ENCODE measurements around the gene B3GALT4. TPM values are rescaled to one million over a fixed set of nuclear protein-coding genes. Genes with fewer than 3 reads are reported as not detected.

The B3GALT4 gene
- total RNA-seq, 1 experiment from 2014 or later: not detected

DNA sequence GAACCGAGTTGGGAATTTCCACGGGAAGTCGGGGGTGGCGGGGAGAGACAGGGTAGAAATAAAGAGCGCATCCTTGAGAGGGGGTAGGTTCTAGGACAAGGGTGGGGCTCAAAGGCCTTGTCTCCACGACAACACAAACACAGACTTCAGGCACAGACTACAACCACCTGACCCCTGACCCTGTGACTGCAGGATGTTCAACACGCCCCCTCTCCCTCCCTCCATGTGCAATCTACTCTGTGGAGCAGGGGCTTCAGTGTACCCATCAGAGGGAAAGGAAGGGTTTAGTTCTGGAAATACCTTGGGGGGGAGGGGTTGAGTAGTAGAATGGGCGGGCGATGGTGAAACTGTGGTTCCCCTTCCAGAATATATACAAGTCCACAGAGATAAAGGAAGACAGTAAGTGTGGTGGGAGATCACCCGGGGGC, 37.6 kb downstream of the B3GALT4 start:
- peak; percentile 94 for DNase-seq (ENCODE audit: low read depth)

DNA sequence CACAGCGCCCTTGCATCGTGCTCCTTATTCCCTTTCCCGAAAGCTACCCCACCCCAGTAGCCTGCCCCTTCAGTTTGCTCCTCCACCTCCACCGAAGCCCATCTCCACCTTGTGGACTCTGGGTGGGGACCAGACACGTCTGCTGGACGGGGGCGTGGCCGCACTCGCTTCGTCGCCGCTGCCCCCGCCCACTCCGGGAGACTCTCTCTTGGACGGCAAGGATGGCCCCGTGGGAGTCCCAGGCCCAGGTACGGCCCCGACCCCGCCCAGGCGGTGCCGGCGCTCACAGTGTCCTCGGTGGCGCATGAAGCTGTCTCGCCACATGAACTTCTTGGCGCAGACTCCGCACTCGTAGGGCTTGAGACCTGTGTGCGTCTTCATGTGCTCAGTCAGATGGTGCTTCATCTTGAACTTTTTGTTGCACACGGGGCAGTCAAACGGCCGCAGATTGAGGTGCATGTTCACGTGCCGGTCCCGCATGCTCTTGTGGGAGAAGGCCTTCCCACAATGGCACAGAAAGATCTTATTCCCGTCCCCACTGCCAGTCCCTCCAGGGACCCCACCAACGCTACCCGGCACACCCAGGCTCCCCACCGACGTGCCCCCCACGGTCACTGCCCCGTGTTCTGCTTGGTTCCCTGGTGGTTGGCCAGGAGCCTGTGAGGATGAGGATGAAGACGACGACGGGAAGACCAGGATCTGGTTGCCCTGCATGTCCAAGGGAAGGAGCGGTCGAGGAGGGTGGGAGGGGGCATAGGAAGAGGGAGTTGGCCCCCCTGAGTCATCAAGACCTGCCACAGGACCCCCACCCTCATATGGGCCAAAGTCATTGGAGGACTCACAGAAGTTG, 38.2 kb downstream of the B3GALT4 start:
- DNase-seq (ENCODE audit: low read depth): no peak

DNA sequence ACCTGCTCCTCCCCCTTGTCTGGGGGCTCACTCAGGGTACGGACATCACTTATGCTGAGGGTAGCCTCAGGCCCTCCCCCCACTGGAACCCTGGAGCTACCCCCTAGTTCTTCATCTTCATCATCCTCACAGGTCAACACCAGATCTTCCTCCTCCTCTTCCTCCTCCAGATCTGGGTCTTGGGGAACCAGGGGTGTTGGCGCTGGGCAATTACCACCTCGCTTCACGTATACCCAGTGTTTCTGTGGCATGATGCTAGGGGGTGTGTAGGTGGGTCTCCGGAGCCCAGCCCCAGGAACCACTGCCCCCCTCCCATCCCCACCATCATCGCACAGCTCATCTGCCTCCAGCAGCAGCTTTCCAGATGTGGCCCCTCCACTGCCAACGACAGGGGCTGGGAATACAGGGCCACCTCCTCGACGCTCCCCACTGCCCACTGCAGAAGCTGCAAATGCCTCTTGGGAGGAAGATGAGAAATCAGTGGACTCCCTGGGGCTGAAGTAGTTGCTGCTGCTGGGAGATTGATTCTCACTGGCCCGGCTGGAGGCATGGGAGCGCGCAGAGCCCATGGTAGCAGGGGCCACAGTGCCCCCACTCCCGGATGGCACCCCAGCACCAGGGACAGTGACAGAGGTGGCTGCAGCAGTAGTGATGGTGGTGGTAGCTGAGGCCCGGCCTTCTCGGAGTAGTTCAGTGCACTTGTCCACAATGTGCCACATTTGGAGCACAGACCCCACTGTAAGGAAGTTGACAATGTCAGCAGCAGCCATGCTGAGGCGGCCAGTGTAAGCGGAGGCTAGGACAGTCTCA, 39.1 kb downstream of the B3GALT4 start:
- no peak for DNase-seq (ENCODE audit: low read depth)

DNA sequence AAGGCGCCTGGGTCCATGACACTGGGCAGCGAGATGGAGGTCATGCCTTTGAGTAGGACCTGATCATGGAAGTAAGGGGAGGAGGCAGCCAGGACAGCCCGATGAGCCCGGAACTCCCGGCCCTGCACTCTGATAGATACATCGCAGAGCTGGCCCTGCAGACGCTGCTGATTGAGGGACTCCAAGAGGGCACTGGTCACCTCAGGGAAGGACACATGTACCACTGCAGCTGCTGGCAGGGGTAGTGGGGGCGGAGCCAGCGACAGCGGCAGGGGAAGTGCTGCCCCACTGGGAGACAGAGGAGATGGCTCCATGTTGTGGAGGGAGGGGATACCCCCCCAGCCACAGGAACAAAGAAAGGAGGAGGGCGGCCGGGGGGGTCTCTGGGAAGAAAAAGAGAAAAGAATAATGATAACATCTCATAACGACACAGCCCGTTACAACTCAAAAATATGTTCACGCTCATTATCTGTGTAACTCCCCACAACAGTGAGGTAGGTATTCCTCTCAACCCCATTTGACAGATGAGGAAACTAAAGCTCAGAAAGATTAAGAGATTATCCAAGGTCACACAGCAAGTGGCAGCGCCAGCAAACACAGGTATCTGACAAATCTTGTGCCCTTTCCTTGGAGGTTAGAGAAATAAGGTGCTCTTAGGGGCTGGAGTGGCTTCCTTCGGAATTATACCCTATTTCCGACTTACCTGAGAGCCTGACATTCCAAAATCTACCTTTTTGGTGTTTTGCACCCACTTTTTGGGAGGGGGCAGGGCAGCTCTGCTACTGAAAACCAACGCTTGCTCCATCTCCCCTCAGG, 39.9 kb downstream of the B3GALT4 start:
- no peak for DNase-seq (ENCODE audit: low read depth)

DNA sequence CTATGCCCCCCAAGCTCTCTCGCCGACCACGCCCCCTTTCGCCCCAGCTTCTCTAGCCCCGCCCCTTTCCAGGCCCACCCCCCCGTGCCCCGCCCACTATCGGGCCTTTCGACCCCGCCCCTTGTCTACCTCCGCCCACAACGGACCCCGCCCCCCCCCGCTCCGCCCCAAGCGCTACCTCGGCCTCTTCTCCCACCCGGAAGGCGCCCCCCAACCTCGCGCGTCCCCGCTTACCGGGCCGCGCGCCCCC, 40.4 kb downstream of the B3GALT4 start:
- DNase-seq (ENCODE audit: low read depth): no peak

DNA sequence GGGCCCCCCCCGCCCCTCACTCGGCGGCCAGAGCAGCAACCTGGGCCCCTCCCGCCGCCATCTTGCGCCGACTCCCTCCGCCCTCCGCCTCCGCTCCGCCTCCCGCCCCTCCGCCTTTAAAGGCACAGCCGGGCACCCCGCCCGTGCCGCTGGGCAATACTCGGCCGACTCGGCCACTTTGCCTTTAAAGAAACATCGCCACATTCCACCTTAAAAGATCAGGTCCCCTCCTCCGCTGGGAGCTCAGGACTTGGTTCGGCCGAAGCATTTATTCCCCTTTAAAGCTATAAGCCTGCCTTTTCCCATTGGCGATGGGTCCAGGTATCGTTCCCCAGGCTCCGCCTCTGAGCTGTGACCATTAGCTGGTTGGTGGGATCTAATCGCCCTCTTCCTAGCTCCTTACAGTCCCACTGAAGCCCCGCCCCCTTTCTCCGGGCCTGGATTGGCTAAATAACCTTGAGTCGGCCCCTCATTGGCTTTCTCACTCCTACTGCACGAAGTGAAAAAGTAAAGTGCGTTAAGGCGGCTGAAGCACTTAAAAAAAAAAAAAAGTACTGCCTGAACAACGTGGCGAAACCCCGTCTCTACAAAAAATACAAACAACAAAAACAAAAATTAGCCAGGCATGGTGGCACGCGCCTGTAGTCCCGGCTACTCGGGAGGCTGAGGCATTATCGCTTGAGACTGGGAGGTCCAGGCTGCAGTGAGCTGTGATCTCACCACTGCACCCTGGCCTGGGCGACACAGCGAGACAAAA, 40.9 kb downstream of the B3GALT4 start, which contains the start of gene ZBTB22:
Gene ZBTB22, minus strand, starts transcription at position 76 of the 757 bp plus-strand sequence. CDS start 828 bp downstream, outside the sequence.
- DNase-seq (ENCODE audit: low read depth): peak; percentile 100

DNA sequence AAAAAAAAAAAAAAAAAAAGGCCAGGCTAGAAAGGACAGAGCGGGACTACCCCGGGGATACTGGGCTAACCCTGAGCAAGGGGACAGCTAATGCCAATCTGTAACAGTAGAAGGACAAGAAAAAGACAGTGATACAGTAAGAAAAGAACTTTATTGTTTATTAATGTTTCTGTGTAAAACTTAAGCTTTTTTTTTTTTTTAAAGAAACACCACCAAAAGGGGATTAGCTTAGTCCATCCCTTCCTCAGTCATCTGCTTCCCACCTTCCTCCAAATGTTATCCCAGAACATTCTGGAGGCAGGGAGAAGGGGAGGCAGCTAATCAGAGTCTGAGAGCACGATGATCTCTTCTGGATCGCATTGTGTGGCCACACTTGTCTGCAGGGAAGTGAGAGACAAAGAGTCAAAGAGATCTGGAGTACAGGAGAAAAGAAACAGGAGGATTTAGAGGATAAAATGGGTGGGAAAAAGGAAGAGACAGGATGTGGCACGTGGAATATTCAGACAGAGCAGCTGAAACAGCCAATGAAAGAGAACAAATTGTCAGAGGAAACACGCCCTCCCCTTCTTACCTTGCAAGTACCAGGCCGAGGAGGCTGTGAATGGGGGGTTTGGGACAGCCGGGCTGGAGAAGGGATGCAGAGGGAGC, 41.6 kb downstream of the B3GALT4 start:
- no peak for DNase-seq (ENCODE audit: low read depth)

DNA sequence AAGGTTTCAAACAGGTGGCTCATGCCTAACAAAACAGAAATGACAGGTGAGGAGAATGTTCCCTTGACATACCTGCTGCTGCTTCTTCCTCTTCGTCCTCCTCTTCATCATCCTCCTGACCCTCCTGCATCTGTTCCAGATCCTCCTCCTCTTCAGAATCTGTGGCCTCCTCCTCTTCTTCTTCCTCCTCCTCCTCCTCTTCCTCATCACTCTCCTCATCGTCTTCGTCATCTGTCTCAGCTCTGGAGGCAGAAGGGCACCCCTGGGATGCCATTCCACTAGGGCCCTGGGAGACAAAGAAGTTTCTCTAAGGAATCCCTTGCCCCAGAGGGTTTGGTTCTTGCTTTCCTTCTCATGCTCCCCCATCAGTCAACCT, 43.0 kb downstream of the B3GALT4 start:
- DNase-seq (ENCODE audit: low read depth): no peak

DNA sequence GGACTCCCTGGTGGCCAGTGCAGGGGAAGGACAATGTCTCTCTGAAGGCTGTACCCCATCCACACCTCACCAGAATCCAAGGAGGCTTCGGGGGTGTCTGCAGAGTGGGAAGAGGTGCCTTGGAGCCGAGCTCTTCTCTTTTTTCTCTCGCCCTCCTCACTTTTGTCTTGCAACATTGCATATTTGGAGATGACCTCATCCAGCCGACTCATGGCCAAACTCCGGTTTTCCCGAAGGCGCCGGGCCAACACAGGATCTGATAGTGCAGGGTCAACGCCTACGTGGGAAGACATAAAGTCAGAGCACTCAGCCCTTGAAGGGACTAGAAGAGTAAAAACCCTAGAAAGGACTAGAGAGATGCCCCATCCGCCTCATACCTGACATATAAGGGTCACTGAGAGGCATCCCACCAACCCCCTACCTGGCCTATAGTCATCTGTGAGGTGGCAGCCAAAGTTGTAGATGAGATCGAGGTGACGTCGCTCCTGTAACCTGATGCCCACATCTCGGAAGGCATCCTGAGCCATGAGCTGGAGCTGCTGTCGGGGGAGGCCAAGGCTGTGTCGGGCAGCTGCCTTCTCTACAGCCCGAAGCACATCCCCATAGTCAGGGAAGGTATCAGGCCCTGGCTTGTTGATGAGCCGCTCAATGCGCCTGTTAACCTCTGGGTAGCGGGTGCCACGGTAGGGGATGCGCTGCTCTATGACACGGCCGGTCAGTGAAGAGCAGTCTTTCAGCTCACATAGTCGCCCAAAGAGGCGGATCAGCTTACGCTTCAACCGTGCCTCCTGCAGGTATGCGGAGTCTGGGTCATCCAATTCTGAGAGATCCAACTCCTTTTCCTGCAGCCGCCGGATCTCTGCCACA, 43.6 kb downstream of the B3GALT4 start:
- peak; percentile 85 for DNase-seq (ENCODE audit: low read depth)

DNA sequence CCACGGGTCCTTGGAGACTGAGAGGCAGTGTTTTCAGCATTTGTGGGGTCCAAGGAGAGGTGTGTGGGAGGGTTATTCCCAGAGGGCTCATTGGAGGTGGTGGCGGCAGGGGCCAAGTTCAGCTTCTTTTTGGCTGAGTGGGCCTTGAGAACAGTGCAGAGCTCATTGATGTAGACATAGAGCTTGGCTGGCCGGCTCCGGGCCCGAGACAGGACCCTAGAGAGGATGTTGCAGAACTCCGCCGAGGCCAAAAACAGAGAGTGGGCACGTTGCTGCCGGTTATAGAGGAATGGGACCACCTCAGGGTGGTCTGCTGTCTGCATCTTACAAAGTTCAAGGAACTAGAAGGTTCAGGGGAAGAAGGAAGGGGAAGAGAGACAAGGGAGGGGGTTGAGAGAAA, 44.3 kb downstream of the B3GALT4 start:
- DNase-seq (ENCODE audit: low read depth): no peak

DNA sequence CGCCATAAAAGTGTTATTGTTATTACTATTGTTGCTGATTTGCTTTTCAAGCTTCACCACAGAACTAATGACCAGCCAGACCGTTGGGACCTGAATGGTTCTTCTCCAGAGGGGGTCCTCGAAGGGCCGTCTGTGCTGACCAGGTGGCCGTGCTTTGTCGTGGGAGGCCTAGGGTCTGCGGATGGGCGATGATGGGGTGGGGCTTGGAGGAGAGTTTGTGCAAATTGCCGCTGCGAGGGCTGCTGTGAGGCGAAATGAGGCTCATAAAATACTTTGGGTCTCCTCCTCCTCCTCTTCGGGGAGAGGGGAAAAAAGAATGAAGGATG, 46.7 kb downstream of the B3GALT4 start:
- no peak for DNase-seq (ENCODE audit: low read depth)

DNA sequence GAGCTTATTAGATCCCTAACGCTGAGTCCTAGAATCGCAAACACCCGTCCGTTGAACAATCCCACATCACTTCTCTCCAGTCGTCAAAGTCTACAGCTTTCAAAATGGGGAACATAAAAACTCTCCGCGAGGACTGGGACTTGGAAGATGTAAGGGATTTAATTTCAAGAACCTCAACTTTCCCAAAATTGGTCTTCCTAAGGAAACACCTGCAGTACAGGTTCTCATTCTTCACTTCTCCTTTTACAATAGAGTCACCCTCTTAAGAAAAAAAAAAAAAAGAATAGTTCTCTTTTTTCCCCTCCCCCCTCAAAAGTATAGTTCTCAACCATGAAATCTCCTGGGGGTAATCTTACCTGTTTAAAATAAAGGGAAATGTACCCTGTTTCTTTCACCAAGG, 47.2 kb downstream of the B3GALT4 start:
- no peak for DNase-seq (ENCODE audit: low read depth)

Other genes with a start within 250 kb of the B3GALT4 start
- 1.3 and 2.0 TPM in 2 replicates for gene HLA-DPA1, start 203.5 kb upstream of the B3GALT4 start, total RNA-seq (2014; rRNA removed; shearing (Covaris generic))
- not detected in 2 replicates for gene HLA-DPB1, start 201.1 kb upstream of the B3GALT4 start, total RNA-seq (2014; rRNA removed; shearing (Covaris generic))
- gene COL11A2, start 84.7 kb upstream of the B3GALT4 start, total RNA-seq (2014; rRNA removed; shearing (Covaris generic)): 0.02 TPM in 1 of 2 replicates, not detected in the other
- gene RXRB, start 76.5 kb upstream of the B3GALT4 start, total RNA-seq (2014; rRNA removed; shearing (Covaris generic)): 18.4 and 28.7 TPM in 2 replicates
- gene SLC39A7, start 76.3 kb upstream of the B3GALT4 start, total RNA-seq (2014; rRNA removed; shearing (Covaris generic)): 140 and 234 TPM in 2 replicates
- gene HSD17B8, start 72.5 kb upstream of the B3GALT4 start, total RNA-seq (2014; rRNA removed; shearing (Covaris generic)): 0.32 TPM in 1 of 2 replicates, not detected in the other
- gene RING1, start 68.6 kb upstream of the B3GALT4 start, total RNA-seq (2014; rRNA removed; shearing (Covaris generic)): 44.2 and 48.5 TPM in 2 replicates
- gene VPS52, start 5.2 kb upstream of the B3GALT4 start, total RNA-seq (2014; rRNA removed; shearing (Covaris generic)): 37.5 and 45.3 TPM in 2 replicates
- 2,277 and 2,867 TPM in 2 replicates for gene RPS18, start 5.0 kb upstream of the B3GALT4 start, total RNA-seq (2014; rRNA removed; shearing (Covaris generic))
- 151 and 184 TPM in 2 replicates for gene WDR46, start 12.1 kb downstream of the B3GALT4 start, total RNA-seq (2014; rRNA removed; shearing (Covaris generic))
- gene PFDN6, start 12.5 kb downstream of the B3GALT4 start, total RNA-seq (2014; rRNA removed; shearing (Covaris generic)): 123 and 136 TPM in 2 replicates
- 29.9 and 54.6 TPM in 2 replicates for gene RGL2, start 21.8 kb downstream of the B3GALT4 start, total RNA-seq (2014; rRNA removed; shearing (Covaris generic))
- gene TAPBP, start 37.0 kb downstream of the B3GALT4 start, total RNA-seq (2014; rRNA removed; shearing (Covaris generic)): 162 and 258 TPM in 2 replicates
- 13.8 and 18.0 TPM in 2 replicates for gene ZBTB22, start 40.6 kb downstream of the B3GALT4 start, total RNA-seq (2014; rRNA removed; shearing (Covaris generic))
- gene DAXX, start 45.8 kb downstream of the B3GALT4 start, total RNA-seq (2014; rRNA removed; shearing (Covaris generic)): 95.5 and 107 TPM in 2 replicates
- gene KIFC1, start 114.7 kb downstream of the B3GALT4 start, total RNA-seq (2014; rRNA removed; shearing (Covaris generic)): 130 and 159 TPM in 2 replicates
- 61.9 and 67.3 TPM in 2 replicates for gene PHF1, start 133.9 kb downstream of the B3GALT4 start, total RNA-seq (2014; rRNA removed; shearing (Covaris generic))
- 610 and 623 TPM in 2 replicates for gene CUTA, start 141.0 kb downstream of the B3GALT4 start, total RNA-seq (2014; rRNA removed; shearing (Covaris generic))
- 2.5 and 5.7 TPM in 2 replicates for gene SYNGAP1, start 142.9 kb downstream of the B3GALT4 start, total RNA-seq (2014; rRNA removed; shearing (Covaris generic))
- 6.6 and 9.8 TPM in 2 replicates for gene ZBTB9, start 177.5 kb downstream of the B3GALT4 start, total RNA-seq (2014; rRNA removed; shearing (Covaris generic))